ENCODE results near the gene BTG3.

- TF ChIP-seq POLR2A (IDR thresholded peaks at IDR 0.05) (no peak), CTCF (IDR thresholded peaks at IDR 0.05) (no peak)
Observed at GRCh38 chr21:17583898-17584297, 28.8 kb downstream of the BTG3 start.
